HG03565 (cell line): ENCODE data around the gene FCGR3B.
"Not testable (repeated sequence)": the region's sequence is repeated elsewhere in the genome, so short reads cannot be mapped to it uniquely, and the experiment has no call there.

Experiments
- ATAC-seq: cut with Tn5 transposase; IDR thresholded peaks from one replicate; pipeline ENCODE4 v1.9.1; 2021; ENCODE audit warnings: mild to moderate bottlenecking, moderate library complexity; ENCODE audit not compliant: unreplicated experiment

The FCGR3B gene

DNA sequence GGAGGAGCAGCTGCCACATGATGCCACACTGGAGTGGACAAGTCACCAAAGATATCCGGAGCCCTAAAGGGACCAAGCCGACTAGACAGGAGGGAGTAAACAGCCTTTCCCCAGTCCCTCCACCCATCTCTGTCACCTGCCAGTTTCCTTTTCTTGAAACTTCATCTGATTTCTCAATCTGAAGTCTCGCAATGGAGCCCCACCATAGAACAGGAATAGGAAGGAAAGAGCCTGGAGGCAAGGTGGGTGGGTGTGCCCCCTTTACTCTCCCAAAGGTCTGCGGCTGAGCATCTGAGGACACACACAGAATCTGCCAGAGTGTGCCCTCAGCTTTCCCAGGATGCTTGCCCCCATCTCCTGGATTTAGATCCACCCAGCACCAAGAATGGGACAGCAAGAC, at the start of gene FCGR3B:
FCGR3B (minus strand) TSS at position 101 of the 400 bp plus-strand sequence; CDS start at position 19, 82 bp downstream.
- no peak for ATAC-seq

DNA sequence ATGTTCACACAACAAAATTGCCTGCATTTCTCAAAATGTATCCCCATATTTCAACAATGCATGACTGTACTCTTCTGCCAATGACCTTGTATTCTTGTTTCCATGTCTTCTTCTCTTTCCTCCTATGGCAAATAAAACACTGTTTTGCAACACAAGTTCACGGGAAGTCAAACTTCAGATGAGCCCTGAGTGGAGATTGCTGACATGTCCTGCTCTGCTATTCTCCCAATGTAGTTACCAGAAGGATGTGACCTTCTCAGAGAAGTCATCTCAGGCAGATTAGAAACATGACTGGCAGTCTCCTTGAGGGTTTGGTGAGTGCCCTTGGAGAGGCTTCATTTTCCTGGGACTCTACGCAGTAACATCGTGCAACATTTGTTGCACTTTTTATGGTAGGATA, 47.5 kb upstream of the FCGR3B start:
- ATAC-seq = no peak

DNA sequence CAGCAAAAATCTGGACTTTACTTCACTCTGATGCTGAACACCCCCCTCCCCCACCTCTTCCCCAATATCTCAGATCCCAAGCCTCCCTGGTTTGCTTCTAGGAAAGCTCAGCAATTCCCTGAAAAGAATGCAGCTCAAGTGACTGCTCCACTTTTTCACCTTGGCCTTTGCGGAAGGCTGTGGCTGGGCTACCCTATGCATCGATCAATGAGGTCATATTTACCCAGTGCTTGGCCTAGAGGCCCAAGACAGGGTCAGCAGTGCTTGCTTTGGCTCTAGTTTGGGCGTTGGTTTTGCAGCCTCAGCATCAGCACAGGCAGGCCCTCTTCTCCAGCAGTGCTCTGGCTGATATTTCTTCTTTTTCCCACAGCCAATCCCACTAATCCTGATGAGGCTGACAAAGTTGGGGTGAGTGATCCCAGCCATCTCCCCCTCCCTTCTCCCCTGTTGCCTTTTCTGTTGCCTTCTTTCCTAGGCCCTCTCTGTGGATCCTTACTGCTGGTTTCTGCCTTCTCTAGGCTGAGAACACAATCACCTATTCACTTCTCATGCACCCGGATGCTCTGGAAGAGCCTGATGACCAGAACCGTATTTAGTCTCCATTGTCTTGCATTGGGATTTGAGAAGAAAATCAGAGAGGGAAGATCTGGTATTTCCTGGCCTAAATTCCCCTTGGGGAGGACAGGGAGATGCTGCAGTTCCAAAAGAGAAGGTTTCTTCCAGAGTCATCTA, 46.1 kb upstream of the FCGR3B start:
- no peak for ATAC-seq

DNA sequence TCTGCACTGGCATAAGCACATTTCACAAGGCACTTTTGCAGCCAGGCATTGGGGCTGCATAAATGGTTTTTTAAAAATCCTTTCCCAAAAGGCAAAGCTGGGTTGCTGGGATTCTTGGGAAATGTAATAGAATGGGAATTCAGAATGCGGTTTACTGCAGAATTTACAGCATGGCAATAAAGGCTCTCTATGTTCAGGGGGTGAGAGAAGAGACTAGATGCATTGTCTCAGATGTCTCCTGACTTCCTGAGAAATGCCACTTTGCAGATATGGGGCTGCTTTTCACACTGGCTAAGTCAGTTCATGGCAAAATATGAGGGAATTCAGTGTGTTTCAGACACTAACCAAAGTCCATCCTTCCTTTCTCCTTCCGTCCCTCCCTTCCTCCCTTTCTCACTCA, 45.5 kb upstream of the FCGR3B start:
- no peak for ATAC-seq

DNA sequence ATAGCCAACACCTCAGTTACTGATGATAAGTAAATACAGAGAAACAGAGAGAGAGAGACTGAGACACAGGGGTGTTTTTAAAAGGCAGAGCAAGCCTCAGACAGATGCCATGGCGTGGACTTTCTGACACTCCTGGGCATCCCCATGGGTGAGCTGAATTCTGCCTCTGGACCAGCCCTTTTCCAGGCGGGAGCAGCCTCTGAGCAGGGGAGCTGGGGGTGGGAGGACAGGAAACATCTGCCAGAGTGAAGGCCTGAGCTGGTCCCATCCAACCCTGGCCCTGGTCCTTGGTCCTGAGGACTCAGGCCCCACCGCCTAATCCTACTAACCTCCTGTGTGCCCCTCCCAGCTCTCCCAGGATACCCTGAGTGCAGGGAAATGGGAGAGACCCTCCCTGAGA, 43.9 kb upstream of the FCGR3B start:
- not testable (repeated sequence) for ATAC-seq

DNA sequence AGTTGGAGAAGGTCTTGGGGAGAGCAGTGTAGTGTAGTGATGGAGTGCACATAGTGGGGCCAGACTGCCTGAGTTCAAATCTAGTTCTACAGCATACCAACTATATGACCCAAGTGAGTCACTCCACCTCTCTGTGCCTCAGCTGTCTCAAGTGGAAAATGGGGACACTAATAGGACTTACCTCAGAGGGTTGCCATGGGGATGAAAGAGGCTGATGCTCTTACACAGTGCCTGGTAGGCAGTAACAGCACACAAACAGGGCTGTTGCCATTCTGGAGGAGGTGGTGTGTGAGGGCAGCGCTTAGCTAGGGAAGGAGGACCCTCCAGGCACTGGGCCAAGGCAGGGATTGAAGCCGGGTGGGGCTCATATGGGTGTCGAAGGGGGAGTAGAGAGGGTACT, 43.5 kb upstream of the FCGR3B start:
- not testable (repeated sequence) for ATAC-seq

DNA sequence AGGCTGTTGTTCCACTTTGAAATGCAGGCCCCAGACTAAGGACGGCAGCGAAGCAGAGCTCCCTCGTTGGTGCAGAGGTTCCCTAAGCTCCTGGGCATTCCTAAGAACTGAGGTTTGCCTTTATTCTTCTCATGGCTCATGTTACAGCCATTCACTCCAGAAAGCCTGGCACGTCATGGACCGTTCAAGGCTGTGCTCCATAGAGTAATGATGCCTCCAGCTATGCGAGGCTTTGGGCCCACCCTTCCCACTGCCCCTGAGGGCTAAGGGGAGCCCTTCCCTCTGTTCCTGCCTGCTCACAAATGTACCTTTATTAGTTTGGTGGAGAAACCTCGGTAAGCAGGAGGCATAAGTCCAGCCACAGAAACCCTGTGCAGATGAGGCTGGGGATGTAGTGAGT, 42.5 kb upstream of the FCGR3B start:
- not testable (repeated sequence) for ATAC-seq

DNA sequence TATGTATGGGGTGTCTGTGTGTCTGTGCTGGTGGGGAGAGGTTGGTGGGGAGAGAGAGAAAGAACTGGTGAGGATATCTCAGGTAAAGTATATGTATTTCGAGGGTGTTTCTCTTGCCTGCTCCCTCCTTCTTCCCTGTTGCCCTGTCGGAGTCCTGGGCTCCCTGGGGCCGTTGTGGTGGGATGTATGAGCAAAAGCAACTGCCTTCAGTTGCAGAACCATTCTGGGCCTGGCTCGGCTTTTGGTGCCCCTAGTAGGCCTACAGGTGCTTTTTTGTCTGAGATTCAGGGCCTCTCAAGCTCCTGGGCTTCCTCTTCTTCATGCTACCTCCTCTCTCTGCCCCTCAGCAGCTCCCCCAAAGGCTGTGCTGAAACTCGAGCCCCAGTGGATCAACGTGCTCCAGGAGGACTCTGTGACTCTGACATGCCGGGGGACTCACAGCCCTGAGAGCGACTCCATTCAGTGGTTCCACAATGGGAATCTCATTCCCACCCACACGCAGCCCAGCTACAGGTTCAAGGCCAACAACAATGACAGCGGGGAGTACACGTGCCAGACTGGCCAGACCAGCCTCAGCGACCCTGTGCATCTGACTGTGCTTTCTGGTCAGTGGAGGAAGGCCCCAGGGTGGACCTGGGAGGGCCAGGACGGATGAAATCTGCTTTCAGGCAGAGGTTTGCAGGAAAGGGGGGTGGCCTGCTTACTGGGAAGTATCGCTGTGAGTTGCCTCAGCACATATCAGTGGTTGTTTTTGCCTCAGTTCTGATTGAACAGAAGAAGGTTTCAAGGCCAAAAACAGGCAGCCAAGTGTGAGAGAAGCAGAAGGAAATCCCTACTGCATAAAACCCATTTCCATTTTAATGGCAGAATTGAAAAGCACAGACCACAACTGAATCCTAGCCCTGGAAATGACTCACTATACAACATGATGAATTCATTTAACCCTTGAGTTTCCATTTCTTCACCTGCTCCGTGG, 40.4 kb upstream of the FCGR3B start:
- not testable (repeated sequence) for ATAC-seq

DNA sequence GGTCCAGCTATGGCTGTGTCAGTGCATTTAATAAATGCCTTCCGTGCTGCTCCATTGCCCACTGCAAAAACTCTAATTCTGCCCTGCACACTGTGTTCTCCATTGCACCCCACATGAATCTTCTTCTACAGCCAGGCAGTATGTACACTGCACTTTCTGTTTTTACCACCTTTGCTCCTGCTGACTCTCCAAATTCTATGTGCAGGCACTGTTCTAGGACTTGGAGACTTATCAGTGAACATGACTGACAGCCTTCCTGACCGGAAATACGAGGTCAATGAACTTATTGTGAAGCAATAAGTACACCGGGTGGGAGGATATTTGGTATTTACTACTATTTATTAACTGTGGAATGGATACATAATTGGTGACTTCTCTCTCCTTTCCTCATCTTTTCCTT, 33.7 kb upstream of the FCGR3B start:
- ATAC-seq = not testable (repeated sequence)

DNA sequence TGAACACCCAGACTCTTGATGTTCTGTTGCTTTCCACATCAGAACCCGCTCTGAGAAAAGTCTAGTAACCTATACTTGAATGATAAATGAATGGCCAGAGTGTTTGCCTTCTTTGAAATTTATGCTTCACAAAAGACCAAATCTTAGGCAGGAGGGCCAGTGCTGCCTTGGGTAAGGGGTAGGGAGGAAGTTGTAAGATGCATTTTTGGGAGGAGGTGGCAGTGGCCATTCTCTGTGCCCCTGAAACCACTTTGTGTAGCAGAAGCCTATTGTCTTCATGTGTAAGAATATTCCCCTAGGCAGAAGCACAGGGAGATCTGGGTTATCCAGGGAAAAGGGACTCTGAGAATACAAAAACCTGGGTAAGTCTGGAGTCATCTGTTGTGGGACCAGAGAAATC, 32.6 kb upstream of the FCGR3B start:
- ATAC-seq = not testable (repeated sequence)

DNA sequence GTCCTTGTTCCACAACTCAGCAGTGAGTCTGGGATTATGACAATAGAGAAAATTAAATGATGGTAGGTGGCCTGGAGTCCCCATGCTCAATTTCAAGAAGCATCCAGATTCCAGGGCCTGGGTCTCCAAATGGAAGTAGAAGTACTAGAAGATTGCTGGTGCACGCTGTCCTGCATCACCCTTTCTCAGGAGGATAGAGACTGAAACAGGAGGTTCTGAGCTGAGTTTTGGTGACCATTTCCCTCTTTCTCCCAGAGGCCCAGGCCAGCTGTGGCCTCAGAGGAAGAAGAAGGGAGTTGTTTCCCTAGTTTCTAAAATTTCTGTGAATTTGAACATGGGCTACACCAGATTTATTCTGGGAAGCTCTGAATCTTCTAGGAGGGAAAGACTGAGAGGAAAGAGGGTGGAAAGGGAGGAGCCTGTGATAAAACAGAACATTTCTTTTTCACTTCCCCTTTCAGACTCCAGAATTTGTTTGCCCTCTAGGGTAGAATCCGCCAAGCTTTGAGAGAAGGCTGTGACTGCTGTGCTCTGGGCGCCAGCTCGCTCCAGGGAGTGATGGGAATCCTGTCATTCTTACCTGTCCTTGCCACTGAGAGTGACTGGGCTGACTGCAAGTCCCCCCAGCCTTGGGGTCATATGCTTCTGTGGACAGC, 31.8 kb upstream of the FCGR3B start, which contains the start of gene FCGR2B:
FCGR2B (plus strand) TSS at position 460 of the 656 bp plus-strand sequence; CDS start at position 559, 99 bp downstream.
- peak; percentile 62 for ATAC-seq

DNA sequence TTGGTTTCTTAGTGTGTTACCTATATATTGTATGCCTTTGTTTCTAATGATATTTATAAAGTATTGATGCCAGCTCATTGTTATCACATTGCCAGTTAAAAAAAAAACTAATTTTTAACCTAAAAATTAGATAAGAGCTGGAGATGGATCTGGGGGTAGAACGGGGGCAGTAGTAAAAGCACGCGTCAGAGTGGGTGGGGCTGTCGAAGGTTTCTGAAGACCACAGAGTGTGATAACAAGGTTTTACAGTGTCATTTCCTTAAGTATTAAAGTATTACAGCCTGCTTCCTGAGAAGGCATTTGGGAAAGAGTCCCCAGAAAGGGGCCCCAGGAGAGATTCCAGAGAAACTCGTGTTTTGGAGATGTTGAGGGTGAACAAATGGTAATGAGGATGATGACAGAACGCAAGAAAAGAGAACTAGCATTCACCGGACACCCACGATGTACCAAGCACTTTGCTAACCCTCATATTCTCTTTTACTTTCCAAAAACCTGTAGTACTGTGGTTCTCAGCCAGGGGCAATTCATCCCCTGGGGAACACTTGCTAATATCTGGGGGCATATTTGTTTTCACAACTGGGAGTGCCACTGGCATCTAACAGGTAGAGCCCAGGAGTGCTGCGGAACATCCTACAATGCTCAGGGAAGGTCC, 30.8 kb upstream of the FCGR3B start:
- not testable (repeated sequence) for ATAC-seq

DNA sequence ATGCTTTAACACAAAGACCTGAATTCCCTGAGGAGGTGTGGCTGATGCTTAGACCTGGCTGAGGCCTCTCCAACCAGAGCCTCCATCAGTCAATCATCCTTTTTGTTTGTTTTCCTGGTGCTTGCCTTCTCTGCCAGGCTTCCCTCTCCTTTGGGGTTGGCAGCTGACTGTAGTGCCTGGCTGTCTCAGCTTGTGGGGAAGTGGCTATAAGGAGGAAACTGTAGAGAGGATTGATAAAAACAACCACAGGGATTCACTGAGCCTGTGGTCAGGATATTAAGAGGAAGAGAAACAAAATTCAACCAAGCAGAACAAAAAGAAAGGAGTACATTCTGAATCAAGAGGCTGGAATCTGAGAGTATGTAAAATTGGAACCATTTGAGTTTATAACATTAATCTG, 27.5 kb upstream of the FCGR3B start:
- not testable (repeated sequence) for ATAC-seq

DNA sequence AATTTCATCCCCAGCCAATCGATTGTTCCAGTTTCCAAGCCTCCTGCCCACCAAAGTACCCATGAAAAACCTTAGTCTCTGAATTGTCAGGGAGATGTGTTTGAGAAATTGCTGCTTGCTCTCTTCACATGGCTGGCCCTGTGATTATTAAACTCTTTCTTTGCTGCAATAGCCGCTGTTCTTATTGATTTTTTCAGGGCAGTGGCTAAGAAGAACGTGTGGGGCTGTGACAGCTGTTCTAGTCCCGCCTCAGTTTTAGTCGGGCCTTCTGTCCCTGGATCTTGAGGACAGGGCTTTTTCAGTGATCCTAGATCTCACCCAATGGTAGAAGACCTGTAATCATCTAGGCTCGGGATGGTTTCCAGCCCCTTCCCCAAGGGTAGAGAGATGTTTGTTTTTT, 23.0 kb upstream of the FCGR3B start:
- ATAC-seq = not testable (repeated sequence)

DNA sequence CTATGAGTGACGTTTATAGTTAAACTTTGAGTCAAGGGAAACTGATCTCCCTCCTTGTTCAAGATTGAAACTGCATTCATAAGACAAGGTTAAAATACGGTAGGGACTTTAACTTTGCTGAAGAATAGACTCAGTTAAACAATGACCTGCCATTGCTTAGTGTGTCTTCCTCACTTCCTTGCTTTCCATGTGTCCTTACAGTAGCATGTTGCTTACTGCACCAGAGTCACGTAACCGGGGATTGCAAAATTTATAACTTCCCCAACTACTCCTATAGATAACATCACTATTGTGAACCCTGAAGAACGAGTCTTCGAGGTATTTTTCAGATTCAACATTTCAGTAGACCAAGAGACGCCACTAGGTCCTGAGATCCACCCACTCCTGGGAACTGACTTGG, 22.6 kb upstream of the FCGR3B start:
- not testable (repeated sequence) for ATAC-seq

DNA sequence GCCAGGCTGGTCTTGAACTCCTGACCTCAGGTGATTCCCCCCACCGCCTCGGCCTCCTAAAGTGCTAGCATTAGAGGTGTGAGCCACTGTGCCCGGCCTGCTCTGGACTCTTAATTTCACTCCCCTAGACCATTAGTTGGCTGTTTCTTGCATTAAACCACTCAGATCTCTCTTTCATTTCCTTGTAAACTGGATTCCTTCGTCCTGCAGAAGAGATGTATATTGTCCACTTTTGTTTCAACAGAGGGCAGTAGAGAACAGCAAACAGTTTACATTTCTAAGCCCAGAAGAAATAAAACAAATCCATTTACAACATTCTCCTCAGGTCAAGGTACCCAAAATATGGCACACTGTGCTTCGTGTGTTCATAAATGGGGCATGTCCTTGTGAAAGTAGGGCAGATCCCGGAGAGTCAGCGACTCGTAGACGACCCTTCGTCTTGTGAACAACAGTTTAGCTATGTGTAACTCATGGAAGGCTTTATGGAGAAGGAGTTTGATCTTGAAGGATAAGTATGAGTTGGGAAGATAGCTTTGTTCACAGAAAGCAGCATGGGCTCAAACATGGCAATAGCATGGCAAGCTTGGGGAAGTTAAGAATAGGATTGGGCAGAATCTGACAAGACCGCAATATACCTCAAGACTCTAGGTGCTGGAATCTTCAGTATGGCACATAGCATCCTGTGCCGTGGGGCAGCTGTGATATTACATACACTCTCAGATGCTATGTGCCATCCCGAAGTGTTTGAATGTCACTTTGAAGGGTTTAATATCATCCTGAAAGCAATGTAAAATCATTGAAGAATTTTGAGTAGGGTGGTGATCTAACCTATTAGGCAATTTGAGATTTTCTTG, 16.8 kb upstream of the FCGR3B start:
- peak; percentile 43 for ATAC-seq

DNA sequence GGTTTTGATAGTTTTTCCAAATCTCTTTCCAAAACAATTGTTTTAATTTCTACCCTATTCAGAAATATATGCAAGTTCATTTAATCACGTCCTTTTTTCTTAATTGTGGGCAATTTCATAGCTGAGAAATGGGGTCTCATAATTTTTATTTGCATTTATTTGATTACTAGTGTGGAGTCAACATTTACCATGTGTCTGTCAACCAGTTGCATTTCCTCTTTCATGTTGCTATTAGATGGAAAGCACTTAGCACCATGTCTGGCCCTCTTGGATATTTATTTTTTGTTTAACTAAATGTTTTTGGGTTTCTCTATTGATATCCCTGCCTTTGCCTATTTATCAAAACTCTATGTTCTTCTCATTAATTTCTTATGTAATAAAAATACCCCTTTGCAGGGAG, 13.9 kb upstream of the FCGR3B start:
- not testable (repeated sequence) for ATAC-seq

DNA sequence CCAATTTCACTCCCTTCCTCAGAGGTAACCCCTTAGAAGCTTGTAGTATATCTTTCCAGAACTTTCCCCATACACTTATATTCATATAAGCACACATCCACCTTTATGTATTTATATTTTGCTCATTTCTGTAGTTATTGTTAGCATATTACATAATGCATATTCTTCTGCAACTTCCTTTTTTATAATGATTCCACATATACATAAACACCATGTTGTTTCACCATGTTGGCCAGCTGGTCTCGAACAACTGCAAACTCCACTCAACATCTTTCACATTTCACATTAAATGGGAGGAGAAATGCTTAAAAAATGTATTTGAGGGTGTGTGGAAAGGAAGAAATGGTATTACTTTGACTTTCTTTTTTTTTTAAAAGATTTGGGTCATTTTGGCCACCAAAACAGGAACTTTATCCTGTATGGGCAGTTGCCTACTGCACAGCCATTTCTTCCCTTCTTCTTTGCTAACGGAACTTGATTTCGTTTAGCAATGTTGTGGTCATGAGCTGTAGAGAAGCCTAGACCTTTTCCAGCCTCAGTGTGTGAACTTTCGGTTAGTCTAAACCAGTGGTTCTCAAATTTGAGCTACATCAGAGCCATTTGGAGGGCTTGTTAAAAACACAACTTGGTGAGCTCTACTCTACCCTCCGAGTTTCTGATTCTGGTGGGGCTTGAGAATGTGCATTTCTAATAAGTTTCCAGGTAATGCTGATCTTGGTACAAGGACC, 12.7 kb upstream of the FCGR3B start:
- not testable (repeated sequence) for ATAC-seq

DNA sequence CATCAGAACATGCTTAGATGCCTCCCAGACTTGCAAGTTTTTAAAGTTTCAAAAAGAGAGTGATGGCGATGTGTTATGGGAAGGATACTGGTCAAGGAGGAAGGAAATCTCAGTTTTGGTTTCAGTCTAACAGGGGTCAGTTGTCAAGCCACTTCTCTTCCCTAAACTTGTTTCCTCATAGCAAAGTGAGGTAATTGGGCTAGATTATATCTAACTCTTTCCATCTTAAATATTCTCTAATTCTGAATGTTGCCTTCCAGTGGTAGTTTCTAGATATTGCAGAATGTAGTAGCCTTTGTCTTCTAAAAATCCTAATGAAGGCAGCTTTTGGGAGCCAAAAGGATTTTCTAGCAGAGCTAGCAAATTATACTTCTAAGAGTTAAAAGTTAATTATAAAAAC, 11.7 kb upstream of the FCGR3B start:
- not testable (repeated sequence) for ATAC-seq
